Measurements from ENCODE around the gene BLID.

- no peak for TF ChIP-seq CTCF (conservative IDR thresholded peaks at IDR 0.05)
- TF ChIP-seq EZH2 (IDR thresholded peaks at IDR 0.05; ENCODE audit: low read depth), result no peak
These were observed 21.2 kb upstream of the BLID start for GRCh38 chr11:122137078-122137793.

Measured in PC-9 (cell line).